T-helper 2 cell treated with Interferon-gamma antibody and Interleukin-4, amounts not matched to agents 100 ng/mL and 5 ng/mL, for 36 hours (primary cell): ENCODE data around the gene SETDB2. TPM values are rescaled to one million over a fixed set of nuclear protein-coding genes. Genes with fewer than 3 reads are reported as not detected.

Experiments
- intact Hi-C: fragments of 100-400 bp; cut with micrococcal nuclease; formaldehyde crosslinking; loops from one replicate; pipeline ENCODE4 v1.15.1; 2023
- total RNA-seq: library from RNA; stranded (reverse); gene quantifications from 2 replicates; pipeline ENCODE4 v1.2.3, GENCODE V29; 2022

SETDB2 gene
- total RNA-seq, 1 donor from 2014 or later, result 15.4 TPM

DNA sequence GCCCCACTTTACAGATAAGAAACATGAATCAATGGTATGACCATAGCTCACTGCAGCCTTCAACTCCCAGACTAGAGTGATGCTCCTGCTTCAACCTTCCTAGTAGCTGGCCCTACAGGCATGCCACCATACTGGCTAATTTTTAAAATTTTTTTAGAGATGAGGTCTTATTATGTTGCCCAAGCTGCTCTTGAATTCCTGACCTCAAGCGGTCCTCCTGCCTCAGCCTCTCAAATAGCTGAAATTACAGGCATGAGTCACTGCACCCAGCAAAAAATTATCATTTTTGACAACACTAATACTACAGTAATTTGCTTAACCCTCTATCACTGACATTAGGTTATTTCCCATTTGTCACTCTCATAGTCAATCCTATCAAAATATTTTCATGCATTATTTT lies 15.0 kb upstream of the SETDB2 start:
- intact Hi-C loops, result no loop called here

- intact Hi-C loops, result no loop called here
These were observed 8.1 kb upstream of the SETDB2 start for GRCh38 chr13:49435992-49436391.

- intact Hi-C loops, result no loop called here
These were observed 7.2 kb upstream of the SETDB2 start for GRCh38 chr13:49436890-49437289.

DNA sequence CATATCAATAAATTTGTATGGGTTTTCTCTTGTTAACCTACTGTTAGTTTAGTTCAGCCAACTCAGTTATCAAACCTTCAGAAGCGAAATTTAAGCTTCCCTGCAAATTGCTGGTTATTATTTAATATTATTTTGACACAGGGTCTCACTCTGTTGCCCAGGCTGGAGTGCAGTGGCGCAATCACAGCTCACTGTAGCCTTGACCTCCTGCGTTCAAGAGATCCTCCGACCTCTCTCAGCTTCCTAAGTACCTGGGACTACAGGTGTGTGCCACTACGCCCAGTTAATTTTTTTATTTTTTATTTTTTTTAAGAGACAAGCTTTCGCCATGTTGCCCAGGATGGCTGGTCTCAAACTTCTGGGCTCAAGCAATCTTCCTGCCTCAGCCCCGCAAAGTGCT lies 6.4 kb upstream of the SETDB2 start:
- intact Hi-C loops, result no loop called here

DNA sequence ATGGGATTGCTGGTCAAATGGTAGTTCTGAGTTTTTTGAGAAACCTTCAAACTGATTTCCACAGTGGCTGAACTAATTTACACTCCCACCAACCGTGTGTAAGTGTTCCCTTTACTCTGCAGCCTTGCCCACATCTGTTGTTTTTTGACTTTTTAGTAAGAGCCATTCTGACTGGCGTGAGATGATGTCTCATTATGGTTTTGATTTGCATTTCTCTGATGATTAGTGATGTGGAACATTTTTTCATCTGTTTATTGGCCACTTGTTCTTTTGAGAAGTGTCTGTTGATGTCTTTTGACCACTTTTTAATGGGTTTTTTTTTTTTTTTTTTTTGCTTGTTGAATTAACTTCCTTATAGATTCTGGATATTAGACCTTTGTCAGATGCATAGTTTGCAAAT lies 4.5 kb upstream of the SETDB2 start:
- intact Hi-C loops, result loop anchor here (5.0 kb wide), 3 partner anchors 103 to 558 kb away; partner anchors contain the start of genes EBPL and TRIM13

DNA sequence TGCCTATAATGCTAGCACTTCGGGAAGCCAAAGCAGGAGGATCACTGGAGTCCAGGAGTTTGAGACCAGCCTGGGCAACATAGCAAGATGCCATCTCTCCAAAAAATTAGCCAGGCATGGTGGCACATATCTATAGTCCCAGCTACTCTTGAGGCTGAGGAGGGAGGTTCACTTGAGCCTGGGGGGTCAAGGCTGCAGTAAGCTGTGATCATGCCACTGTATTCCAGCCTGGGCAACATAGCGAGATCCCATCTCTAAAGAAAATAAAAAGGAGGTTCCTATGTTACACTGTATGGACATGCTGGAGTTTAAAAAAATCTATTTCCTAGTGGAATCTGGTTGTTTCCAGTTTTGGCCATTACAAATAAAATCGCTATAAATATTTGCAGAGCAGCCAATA lies 2.8 kb upstream of the SETDB2 start:
- intact Hi-C loops, result loop anchor here (5.0 kb wide), 3 partner anchors 101 to 556 kb away; partner anchors contain the start of genes EBPL and TRIM13

DNA sequence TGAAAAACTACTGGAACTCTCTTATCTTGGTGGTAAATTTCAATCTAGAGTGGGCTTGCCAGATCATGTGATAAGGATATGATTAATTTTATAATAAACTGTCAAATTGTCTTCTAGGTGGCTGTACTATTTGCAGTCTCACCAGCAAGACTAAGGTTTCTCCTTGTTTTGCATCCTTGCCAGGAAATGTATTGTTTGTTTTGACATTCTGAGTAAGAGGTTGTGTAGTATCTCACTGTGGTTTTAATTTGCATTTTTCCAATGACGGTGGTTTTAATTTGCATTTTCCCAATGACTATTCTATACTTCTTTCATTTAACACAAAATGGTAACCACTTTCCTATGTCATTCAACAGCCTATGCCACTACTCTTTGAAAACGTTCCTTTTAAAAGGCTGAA lies 2.2 kb upstream of the SETDB2 start:
- intact Hi-C loops, result loop anchor here (5.0 kb wide), 3 partner anchors 100 to 555 kb away; partner anchors contain the start of genes EBPL and TRIM13

DNA sequence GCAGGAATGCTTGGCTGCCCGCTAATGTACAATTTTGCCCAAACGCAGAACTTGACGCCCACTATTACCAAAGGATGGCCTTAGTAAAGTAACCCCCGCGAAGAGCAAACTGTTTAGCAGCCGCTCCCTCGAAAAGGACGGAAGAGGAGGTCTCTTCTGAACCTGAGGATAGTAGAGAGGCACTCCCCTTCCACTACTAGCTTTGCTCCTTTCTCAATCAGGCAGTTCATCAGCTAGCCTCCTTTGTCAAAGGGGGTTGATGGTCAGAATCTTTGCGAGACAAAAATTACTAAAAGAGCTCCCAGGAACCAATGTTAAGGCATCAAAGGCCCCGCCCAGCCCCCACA lies 744 bp upstream of the SETDB2 start:
- intact Hi-C loops, result loop anchor here (1.0 to 5.0 kb wide), 5 partner anchors 99 to 554 kb away; partner anchors contain the start of genes EBPL, SPRYD7 and TRIM13

DNA sequence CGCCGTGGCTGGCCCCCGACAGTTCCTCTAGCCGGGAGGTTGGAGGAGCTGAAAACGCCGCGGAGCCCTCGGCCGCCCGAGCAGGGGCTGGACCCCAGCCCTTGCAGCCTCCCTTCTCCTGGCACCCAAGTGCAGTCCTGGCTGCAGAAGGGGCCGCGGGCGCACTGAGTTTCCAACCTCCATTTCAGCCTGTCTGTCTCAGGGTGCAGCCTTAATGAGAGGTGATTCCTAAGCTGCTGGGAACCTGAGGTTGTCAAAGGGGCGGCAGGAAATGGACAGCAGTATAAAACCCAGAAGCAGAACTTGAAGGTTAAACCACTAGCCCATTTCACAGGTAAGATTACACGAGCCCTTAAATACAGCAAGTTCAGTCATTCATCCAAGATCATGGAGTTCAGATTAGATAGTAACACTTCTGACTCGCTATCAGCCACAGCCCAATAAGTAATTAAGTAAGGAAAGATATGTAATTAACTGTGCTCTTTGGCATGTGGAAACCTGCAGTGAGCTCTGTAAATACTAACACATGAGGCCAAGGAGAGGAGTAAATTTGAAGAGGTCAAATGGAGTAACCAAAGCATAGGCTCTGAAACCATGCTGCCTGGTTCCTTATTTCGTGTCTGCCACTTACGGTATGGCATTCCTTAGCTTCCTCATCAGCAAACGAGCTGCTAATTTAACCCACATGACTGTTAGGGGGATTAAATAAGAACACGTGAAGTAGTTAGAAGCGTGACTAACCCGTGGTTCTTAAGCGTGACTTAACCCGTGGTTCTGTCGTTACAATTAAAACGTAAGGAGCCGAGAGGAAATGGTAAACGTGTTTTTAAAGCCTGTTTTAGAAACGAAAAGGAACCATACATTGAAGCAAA lies 686 bp downstream of the SETDB2 start:
- intact Hi-C loops, result loop anchor here (1.0 to 5.0 kb wide), 11 partner anchors 10 to 1406 kb away; partner anchors contain the start of genes CDADC1, EBPL, FNDC3A and KPNA3

GRCh38 chr13:49446473-49446872 lies 2.4 kb downstream of the SETDB2 start:
- intact Hi-C loops, result no loop called here

DNA sequence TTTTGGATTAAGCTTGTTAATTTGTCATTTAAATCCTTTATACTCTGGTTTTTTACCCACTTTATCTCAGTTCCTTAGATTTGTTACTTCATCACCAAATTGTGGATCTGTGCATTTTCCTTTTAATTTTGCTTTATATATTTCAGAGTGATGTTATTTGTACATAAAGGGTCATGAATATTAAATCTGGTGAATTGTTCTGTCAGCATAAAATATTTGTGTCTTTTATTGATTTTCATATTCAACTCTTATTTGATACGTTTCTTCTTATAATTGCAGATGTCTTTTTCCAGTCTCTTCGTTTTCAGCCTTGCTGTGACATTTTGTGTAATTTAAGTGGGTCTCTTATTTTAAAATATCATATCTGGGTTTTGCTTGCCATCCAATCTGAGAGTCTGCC lies 4.7 kb downstream of the SETDB2 start:
- intact Hi-C loops, result no loop called here

GRCh38 chr13:49450105-49450819 lies 6.2 kb downstream of the SETDB2 start:
- intact Hi-C loops, result no loop called here

- intact Hi-C loops, result no loop called here
These were observed 8.8 kb downstream of the SETDB2 start for GRCh38 chr13:49452725-49453457.

DNA sequence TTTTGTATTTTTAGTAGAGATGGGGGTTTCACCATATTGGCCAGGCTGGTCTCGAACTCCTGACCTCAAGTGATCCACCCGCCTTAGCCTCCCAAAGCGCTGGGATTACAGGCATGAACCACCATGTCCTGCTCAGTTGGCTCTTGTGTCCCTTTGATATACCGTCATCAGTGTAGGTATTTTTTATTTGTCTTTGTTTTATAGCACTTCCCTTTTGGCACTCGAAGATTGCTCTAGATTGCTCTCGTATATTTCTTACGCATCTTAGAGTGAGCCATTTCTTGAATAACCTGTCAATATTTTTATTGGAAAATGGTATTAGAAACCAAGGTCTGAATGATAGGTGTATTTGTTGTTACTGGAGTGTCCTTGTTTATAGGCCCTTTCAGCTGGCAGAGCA lies 9.4 kb downstream of the SETDB2 start:
- intact Hi-C loops, result no loop called here

DNA sequence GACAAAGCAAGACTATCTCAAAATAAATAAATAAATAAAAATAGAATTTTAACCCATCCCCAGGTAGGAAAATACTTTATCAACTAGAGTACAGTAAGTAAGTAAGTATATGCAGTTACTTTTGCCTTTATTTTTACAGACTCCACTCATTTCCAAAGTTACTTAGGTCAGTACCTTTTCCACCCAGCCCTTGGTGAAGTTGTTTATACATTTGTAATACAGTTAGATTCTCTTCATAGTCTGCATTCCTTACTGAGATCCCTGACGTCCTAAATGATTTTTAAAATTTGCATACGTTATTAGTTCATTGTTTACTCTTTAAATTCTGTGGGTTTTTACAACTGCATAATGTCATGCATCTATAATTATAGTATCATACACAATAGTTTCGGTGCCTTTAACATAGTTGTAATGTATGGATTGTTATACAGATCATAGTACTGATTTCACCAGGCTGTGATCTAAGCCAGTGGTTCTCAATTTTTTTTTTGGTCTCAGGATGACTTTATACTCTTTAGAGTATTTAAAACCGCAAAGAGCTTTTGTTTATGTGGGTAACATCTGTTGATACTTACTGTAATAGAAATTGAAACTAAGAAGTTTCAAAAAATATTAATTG lies 10.4 kb downstream of the SETDB2 start:
- intact Hi-C loops, result loop anchor here (1.0 kb wide), 1 partner anchor 10 kb away; the partner anchor contains the start of genes CAB39L and SETDB2

DNA sequence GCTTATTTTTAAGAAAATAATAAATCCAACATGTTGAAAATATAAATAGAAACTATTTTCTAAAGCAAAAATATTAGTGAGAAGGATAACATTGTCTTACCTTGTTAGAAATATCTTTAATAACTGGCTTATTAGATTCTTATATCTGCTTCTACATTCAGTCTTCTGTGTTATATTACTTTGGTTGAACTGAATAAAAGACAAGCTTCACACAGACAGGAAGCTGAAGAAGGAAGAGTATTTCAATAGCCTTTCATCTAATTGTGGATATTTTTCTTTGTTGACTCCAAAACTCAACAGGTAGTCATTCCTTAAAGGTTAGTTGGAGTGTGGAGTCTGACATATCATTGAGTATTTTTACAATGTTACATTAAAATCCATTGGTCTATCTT lies 10.9 kb downstream of the SETDB2 start:
- intact Hi-C loops, result no loop called here

DNA sequence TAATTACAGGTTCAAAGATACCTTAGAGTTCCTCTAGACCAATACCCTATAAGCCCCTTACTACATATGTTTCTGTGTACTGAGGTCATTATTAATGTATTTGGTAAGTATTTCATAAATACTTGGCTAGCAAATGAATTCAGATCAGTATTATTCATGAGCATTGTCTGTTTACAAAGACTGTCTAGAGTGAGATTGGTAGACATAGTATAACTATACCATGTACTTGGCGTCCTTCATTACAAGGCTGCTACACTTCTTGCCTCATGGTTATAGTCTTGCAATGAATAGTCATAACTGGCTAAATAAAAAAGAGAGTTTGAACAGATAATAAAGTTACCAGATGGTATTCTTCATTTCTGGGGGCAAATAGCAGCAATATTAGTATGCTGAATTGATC lies 12.1 kb downstream of the SETDB2 start:
- intact Hi-C loops, result no loop called here

DNA sequence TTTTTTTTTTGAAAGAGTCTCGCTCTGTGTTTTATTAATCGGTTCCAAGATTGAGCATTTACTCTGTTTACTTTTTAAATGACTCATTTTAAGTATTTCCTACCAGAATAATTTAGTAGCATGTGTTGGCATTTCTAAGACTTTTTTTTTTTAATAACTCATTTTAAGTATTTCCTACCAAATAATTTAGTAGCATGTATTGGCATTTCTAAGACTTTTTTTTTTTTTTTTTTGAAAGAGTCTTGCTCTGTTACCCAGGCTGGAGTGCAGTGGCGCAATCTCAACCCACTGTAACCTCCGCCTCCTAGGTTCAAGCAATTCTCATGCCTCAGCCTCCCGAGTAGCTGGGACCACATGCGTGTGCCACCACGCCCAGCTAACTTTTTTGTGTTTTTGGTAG lies 13.1 kb downstream of the SETDB2 start:
- intact Hi-C loops, result no loop called here

DNA sequence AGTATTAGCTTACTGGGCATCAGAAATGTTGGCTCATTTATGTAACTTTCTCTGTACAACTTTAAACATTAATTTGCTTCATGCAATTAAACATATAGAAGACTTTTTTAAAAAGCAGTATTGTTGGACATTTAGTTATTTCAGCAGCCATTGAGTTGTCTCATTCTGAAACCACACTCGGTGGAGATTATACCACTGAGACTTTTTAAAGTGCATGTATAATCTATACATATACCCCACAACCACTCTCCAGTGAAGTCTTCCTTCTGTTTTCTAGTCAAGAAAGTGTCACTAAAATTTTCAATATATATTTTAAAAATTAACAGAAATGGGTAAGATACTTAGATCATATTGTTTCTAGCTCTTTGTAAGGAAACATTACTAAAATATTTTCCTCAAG lies 15.5 kb downstream of the SETDB2 start:
- intact Hi-C loops, result no loop called here

GRCh38 chr13:49464085-49464484 lies 20.0 kb downstream of the SETDB2 start:
- intact Hi-C loops, result no loop called here
